ENCODE results near the gene CREB3L4. TPM values are rescaled to one million over a fixed set of nuclear protein-coding genes. Genes with fewer than 3 reads are reported as not detected.

Gene CREB3L4
- total RNA-seq, 1 donor from 2014 or later: 9.8 TPM

DNA sequence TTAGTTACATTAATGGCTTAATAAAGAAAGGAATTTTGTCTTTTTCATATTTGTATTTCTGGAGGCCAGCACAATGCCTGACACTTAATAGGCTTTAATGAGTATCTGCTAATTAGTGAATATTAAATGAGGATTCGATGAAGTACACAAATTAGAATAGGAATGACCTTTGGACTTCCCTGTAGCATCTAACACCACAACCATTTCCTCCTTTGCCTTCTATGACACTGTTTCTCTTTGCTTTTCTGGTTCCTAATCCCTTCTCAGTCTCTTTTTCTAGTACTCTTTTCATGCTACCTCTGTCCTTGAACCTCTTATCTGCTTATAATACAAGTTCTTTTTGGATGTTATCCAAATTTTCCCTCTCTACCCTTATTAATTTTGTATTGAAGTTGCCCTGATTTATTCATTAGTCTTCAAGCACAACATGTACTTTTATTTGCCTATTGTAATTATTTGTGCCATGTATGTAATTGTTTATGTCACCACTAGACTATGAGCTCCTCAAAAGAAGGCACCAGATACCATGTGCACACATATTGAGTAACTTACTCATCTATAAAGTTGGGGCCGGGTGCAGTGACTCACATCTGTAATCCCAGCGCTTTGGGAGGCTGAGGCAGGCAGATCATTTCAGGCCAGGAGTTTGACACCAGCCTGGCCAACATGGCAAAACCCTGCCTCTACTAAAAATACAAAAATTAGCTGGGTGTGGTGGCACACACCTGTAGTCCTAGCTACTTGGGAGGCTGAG lies 46.6 kb downstream of the CREB3L4 start:
- Mint-ChIP-seq H3K4me1 (ENCODE audit: low read depth) (no peaks in the 10 kb centered on the region), H3K27me3 (ENCODE audit: insufficient read depth) (peaks cover 8% of the 10 kb centered on the region), H3K27ac (no peak overlapping the region), H3K9me3 (no peaks in the 10 kb centered on the region), H3K36me3 (ENCODE audit: low read depth) (no peaks in the 10 kb centered on the region), H3K4me3 (no peak overlapping the region)
- DNase-seq (ENCODE audit: low spot score): no peak
- intact Hi-C loops (cut with micrococcal nuclease): no loop called here

DNA sequence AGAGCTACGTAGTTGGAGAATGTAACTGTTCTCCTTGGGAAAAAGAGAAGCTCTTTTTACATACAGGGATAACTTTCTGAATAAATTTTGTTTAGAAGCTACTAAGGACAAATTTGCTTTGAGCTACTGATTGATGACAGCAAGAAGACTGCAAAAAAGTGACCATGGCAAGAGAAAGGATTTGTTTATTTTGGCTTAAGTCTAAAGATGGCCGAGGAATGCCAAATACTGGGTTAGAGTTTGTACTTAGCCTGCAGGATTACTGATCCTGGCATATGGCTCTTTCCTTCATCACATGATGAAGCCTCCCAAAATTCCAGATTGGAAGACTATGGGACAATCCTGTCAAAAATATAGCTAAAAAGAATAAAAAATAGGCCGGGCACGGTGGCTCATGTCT lies 51.6 kb downstream of the CREB3L4 start:
- Mint-ChIP-seq H3K36me3 (ENCODE audit: low read depth) (no peaks in the 10 kb centered on the region), H3K27ac (no peak overlapping the region), H3K4me1 (ENCODE audit: low read depth) (no peaks in the 10 kb centered on the region), H3K9me3 (no peaks in the 10 kb centered on the region), H3K4me3 (no peak overlapping the region), H3K27me3 (ENCODE audit: insufficient read depth) (peaks cover 6% of the 10 kb centered on the region)
- intact Hi-C loops (cut with micrococcal nuclease): no loop called here
- DNase-seq (ENCODE audit: low spot score): no peak

DNA sequence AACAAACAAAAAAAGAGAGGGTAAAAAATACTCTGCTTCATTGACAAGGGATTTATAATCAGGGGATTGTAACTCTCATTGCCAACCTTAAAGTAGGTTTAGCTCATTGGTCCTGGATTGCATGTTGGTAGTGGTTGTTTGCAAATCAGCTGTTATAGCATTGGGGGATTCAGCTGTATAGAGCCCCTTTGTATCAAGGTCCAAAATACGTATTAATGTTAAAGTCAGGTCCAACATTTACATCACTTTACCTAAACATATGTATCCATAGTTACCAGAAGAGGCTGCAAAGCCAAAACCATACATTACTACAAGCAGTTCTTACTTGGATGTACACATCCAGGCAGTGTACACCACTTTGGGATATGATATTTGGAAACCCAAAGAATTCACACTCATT lies 52.2 kb downstream of the CREB3L4 start:
- Mint-ChIP-seq H3K27me3 (ENCODE audit: insufficient read depth) (peaks cover 6% of the 10 kb centered on the region), H3K36me3 (ENCODE audit: low read depth) (no peaks in the 10 kb centered on the region), H3K27ac (no peak overlapping the region), H3K9me3 (no peaks in the 10 kb centered on the region), H3K4me3 (no peak overlapping the region), H3K4me1 (ENCODE audit: low read depth) (no peaks in the 10 kb centered on the region)
- DNase-seq (ENCODE audit: low spot score): no peak
- intact Hi-C loops (cut with micrococcal nuclease): no loop called here

Other genes with a start within 250 kb of the CREB3L4 start
- gene INTS3, start 239.9 kb upstream of the CREB3L4 start, total RNA-seq: 57.0 and 57.3 TPM in 2 replicates
- gene SLC27A3, start 192.5 kb upstream of the CREB3L4 start, total RNA-seq: 10.8 and 11.1 TPM in 2 replicates
- gene GATAD2B, start 44.9 kb upstream of the CREB3L4 start, total RNA-seq: 69.1 and 70.4 TPM in 2 replicates
- gene DENND4B, start 21.2 kb upstream of the CREB3L4 start, total RNA-seq: 128 and 133 TPM in 2 replicates
- gene CRTC2, start 9.3 kb upstream of the CREB3L4 start, total RNA-seq: 62.8 and 76.4 TPM in 2 replicates
- 75.4 and 76.1 TPM in 2 replicates for gene SLC39A1, start 4.4 kb upstream of the CREB3L4 start, total RNA-seq
- gene JTB, start 9.8 kb downstream of the CREB3L4 start, total RNA-seq: 198 and 213 TPM in 2 replicates
- 2.2 and 3.3 TPM in 2 replicates for gene RAB13, start 18.4 kb downstream of the CREB3L4 start, total RNA-seq
- gene RPS27, start 22.9 kb downstream of the CREB3L4 start, total RNA-seq: 1,226 and 1,349 TPM in 2 replicates
- 0.12 TPM in 1 of 2 replicates, not detected in the other for gene NUP210L, start 187.2 kb downstream of the CREB3L4 start, total RNA-seq
- 665 and 668 TPM in 2 replicates for gene TPM3, start 224.2 kb downstream of the CREB3L4 start, total RNA-seq
- gene CFAP141, start 238.4 kb downstream of the CREB3L4 start, total RNA-seq: not detected in 2 replicates